Measurements from ENCODE around the gene MMRN2.

DNA sequence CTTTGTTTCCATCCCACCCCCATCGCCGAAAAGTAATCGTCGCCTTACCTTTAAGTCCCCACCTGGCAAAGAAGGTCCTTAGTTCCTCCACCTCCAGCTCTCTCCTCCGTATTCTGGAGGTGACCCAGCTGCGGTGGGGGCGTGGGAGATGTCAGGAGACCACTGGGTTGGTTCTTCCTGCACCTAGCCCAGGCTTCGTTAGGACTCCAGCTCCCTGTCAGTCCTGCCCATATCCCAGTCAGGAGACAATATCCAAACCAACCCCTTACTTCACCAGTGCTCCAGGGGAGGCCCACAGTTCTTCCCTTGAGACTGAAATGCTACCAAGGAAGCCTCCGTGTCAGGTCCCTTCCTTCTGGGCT lies 11.6 kb upstream of the MMRN2 start:
- TF ChIP-seq, protein P1, sequence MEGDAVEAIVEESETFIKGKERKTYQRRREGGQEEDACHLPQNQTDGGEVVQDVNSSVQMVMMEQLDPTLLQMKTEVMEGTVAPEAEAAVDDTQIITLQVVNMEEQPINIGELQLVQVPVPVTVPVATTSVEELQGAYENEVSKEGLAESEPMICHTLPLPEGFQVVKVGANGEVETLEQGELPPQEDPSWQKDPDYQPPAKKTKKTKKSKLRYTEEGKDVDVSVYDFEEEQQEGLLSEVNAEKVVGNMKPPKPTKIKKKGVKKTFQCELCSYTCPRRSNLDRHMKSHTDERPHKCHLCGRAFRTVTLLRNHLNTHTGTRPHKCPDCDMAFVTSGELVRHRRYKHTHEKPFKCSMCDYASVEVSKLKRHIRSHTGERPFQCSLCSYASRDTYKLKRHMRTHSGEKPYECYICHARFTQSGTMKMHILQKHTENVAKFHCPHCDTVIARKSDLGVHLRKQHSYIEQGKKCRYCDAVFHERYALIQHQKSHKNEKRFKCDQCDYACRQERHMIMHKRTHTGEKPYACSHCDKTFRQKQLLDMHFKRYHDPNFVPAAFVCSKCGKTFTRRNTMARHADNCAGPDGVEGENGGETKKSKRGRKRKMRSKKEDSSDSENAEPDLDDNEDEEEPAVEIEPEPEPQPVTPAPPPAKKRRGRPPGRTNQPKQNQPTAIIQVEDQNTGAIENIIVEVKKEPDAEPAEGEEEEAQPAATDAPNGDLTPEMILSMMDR (IDR thresholded peaks at IDR 0.05): no peak
- TF ChIP-seq POLR2A (IDR thresholded peaks at IDR 0.05): no peak
- TF ChIP-seq POLR2AphosphoS5 (IDR thresholded peaks at IDR 0.05): no peak

All from sigmoid colon (tissue), 4 donors.